Naive thymus-derived CD8-positive, alpha-beta T cell (primary cell): ENCODE data around the gene FAM83B. TPM values are rescaled to one million over a fixed set of nuclear protein-coding genes. Genes with fewer than 3 reads are reported as not detected.
"Not testable (repeated sequence)": the region's sequence is repeated elsewhere in the genome, so short reads cannot be mapped to it uniquely, and the experiment has no call there.

Experiments used
- ATAC-seq, 2 donors: fragments of 150-1000 bp; cut with Tn5 transposase in 1 of 2; sonication (Bioruptor Pico), chemical (Tn5 transposase) in 1 of 2; 1 replicate in 1 of 2; 2 replicates in 1 of 2; pipeline ENCODE4 v1.10.0; 2021; ENCODE audit warnings: mild to moderate bottlenecking in 2 of 2, moderate library complexity in 2 of 2
- POLR2A ChIA-PET: fragments of 350-600 bp; sonication (Branson Sonifier 250); formaldehyde crosslinking; loops from one replicate; lab custom pipeline; 2021; ENCODE audit warnings: antibody characterized with exemption; lab: Charles Lee
- DNase-seq, 10 donors: peaks; one replicate each; pipeline versions ENCODE4 v3.0.0 to v3.0.0-alpha.2; 2020 to 2022
- H3K27ac Mint-ChIP-seq, 10 donors: one replicate each; pipeline ENCODE4 v1.8.0; 2020 to 2022; ENCODE audit warnings: mild to moderate bottlenecking in 10 of 10, mixed read lengths in 10 of 10, moderate library complexity in 4 of 10, inconsistent platforms in 1 of 10
- H3K27me3 Mint-ChIP-seq, 5 donors: one replicate each; pipeline ENCODE4 v1.8.0; 2021 to 2022; ENCODE audit warnings: mixed read lengths in 5 of 5
- H3K36me3 Mint-ChIP-seq, 3 donors: one replicate each; pipeline ENCODE4 v1.8.0; 2020 to 2022; ENCODE audit warnings: mixed read lengths in 3 of 3, mild to moderate bottlenecking in 2 of 3, inconsistent platforms in 1 of 3
- H3K4me1 Mint-ChIP-seq, 4 donors: one replicate each; pipeline ENCODE4 v1.8.0; 2021 to 2022; ENCODE audit warnings: mixed read lengths in 4 of 4
- H3K4me3 Mint-ChIP-seq, 10 donors: one replicate each; pipeline ENCODE4 v1.8.0; 2020 to 2022; ENCODE audit warnings: mild to moderate bottlenecking in 10 of 10, mixed read lengths in 10 of 10, moderate library complexity in 6 of 10, inconsistent platforms in 1 of 10
- H3K9me3 Mint-ChIP-seq, 9 donors: one replicate each; pipeline ENCODE4 v1.8.0; 2020 to 2022; ENCODE audit warnings: mixed read lengths in 9 of 9, mild to moderate bottlenecking in 3 of 9, inconsistent platforms in 1 of 9, moderate library complexity in 1 of 9
- polyA plus RNA-seq, 3 donors: library from polyadenylated mRNA; unstranded; fragments of 300-500 nt; fragmentation: Illumina TruSeq; gene quantifications; one replicate each; pipeline ENCODE4 v1.2.3, GENCODE V29; 2021
- total RNA-seq, 8 experiments: library from RNA in 2 of 8; stranded (reverse) in 2 of 8; gene quantifications; one replicate each; pipeline ENCODE4 v1.2.3 and lab custom pipeline; 2021 to 2026

The FAM83B gene
- total and polyA plus RNA-seq, 5 experiments from 2014 or later, result not detected

DNA sequence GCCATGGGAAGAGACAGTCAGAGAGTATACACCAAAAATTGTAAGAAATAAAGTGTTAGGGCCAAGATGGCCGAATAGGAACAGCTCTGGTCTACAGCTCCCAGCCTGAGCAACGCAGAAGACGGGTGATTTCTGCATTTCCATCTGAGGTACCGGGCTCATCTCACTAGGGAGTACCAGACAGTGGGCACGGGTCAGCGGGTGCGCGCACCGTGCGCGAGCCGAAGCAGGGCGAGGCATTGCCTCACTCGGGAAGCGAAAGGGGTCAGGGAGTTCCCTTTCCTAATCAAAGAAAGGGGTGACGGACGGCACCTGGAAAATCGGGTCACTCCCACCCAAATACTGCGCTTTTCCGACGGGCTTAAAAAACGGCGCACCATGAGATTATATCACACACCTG lies 114.8 kb downstream of the FAM83B start:
- H3K4me1 Mint-ChIP-seq, H3K36me3 Mint-ChIP-seq, H3K9me3 Mint-ChIP-seq, H3K27ac Mint-ChIP-seq, H3K4me3 Mint-ChIP-seq, H3K27me3 Mint-ChIP-seq, DNase-seq, ATAC-seq, POLR2A ChIA-PET: not testable (repeated sequence)

DNA sequence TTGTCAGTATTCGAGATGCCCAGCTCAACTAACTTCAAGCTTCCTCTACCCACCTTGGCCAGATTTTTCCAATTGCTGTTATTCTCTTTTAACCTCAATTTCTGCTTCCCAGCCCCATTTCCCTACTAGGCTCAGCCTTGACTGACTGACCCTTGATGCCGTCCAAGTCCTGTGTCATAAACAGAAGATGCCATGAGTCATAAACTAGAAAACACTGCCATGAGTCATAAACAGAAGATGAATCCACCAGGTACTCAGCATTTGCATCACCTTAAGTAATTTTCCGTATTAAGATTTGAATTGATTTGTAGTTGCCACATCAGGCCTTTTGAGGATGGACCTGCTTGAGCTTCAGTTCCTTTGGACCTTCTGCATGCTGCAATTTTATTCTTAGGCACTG lies 123.8 kb downstream of the FAM83B start:
- H3K27ac Mint-ChIP-seq, result no peak overlapping the region
- H3K4me1 Mint-ChIP-seq, result no peaks in the 10 kb centered on the region
- H3K9me3 Mint-ChIP-seq, result peaks cover 0 to 12% (median 0%) of the 10 kb centered on the region in 9 donors
- DNase-seq (no peak), ATAC-seq (no peak)
- no peak overlapping the region for H3K4me3 Mint-ChIP-seq
- POLR2A ChIA-PET, result no interaction called here
- no peaks in the 10 kb centered on the region for H3K36me3 Mint-ChIP-seq
- H3K27me3 Mint-ChIP-seq, result no peaks in the 10 kb centered on the region

DNA sequence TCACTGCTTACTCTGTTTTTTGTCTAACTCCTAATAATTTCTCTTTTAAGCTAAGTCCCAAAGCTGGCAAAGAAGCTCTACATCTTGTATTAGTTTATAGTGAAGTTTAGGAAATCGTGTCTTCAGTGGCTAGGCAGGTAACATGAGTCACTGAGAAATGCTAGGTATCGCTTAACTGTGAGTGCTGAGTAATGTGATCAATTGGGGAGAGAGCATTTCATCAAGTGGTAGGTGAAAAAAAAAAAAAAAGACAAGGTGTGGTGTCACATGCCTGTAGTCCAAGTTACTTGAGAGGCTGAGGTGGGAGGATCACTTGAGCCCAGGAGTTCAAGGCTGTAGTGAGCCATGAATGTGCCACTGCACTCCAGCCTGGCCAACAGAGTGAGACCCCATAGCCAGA lies 125.3 kb downstream of the FAM83B start:
- no peak overlapping the region for H3K27ac Mint-ChIP-seq
- peaks cover 0 to 18% (median 0%) of the 10 kb centered on the region in 9 donors for H3K9me3 Mint-ChIP-seq
- H3K4me1 Mint-ChIP-seq, result no peaks in the 10 kb centered on the region
- ATAC-seq (no peak), DNase-seq (no peak)
- no peaks in the 10 kb centered on the region for H3K27me3 Mint-ChIP-seq
- POLR2A ChIA-PET, result no interaction called here
- no peaks in the 10 kb centered on the region for H3K36me3 Mint-ChIP-seq
- no peak overlapping the region for H3K4me3 Mint-ChIP-seq

DNA sequence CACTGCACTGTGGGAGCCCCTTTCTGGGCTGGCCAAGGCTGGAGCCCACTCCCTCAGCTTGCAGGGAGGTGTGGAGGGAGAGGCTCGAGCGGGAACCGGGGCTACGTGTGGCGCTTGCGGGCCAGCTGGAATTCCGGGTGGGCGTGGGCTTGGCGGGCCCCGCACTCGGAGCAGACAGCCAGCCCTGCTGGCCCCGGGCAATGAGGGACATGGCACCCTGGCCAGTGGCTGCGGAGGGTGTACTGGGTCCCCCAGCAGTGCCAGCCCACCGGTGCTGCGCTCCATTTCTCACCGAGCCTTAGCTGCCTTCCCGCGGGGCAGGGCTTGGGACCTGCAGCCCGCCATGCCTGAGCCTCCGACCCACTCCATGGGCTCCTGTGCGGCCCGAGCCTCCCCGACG lies 132.6 kb downstream of the FAM83B start:
- DNase-seq, H3K27me3 Mint-ChIP-seq, ATAC-seq, H3K4me1 Mint-ChIP-seq, H3K36me3 Mint-ChIP-seq, H3K27ac Mint-ChIP-seq, H3K4me3 Mint-ChIP-seq, POLR2A ChIA-PET: not testable (repeated sequence)
- H3K9me3 Mint-ChIP-seq, result peaks cover 2 to 25% (median 8%) of the 10 kb centered on the region in 9 donors

DNA sequence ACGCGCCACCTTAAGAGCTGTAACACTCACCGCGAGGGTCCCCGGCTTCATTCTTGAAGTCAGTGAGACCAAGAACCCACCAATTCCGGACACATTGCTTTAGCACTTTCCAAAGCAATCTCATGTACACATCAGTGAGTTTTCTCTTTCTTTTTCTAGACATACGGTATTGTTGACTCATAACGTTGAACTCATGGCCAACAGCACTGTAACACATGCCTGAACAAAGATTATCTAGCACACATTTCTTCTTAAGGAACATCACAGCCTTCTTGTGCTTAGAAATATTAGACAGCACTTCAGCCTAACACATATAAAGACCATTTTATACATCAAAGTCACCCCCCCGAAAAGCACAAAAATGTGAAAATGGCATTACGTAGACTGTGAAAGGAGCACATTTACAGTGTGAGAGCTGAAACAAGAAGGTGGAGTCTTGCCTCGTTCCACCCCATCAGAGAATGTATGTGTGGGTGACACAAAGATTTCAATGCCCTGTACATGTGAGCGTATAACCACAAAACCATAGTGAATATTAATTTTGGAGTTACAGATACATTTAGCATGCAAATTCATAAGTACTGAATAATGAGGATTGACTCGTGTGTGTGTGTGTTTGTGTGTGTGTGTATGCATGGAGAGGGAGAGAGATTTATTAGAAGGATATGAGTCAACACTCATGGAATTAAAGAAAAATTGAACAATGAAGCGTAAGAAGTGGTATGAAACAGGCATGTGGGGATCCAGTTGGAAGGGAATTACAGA lies 134.1 kb downstream of the FAM83B start:
- Mint-ChIP-seq H3K36me3 (no peaks in the 10 kb centered on the region), H3K4me3 (no peak overlapping the region), H3K4me1 (no peaks in the 10 kb centered on the region), H3K27me3 (no peaks in the 10 kb centered on the region), H3K9me3 (peaks cover 6 to 29% (median 18%) of the 10 kb centered on the region in 9 donors), H3K27ac (no peak overlapping the region)
- POLR2A ChIA-PET, result no interaction called here
- ATAC-seq (no peak), DNase-seq (no peak)

DNA sequence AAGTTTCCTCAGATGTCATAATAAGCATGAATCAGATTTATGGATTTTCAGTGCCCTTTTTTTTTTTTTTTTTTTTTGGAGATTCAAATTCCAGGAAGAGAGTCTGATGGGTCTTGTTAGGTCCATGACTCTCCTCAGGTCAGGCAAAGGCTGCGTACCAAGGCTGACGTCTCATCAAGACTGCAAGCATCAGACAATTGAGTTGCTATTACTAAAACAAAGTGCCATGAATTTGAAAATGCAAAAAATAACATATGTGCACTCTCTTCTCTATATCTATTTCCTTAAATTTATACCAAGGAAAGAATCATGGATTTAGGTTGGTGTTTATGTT lies 134.7 kb downstream of the FAM83B start:
- peaks cover 6 to 32% (median 21%) of the 10 kb centered on the region in 9 donors for H3K9me3 Mint-ChIP-seq
- H3K27ac Mint-ChIP-seq, result no peak overlapping the region
- POLR2A ChIA-PET, result no interaction called here
- no peaks in the 10 kb centered on the region for H3K36me3 Mint-ChIP-seq
- no peak for ATAC-seq
- no peak overlapping the region for H3K4me3 Mint-ChIP-seq
- no peaks in the 10 kb centered on the region for H3K4me1 Mint-ChIP-seq
- no peaks in the 10 kb centered on the region for H3K27me3 Mint-ChIP-seq
- no peak for DNase-seq

DNA sequence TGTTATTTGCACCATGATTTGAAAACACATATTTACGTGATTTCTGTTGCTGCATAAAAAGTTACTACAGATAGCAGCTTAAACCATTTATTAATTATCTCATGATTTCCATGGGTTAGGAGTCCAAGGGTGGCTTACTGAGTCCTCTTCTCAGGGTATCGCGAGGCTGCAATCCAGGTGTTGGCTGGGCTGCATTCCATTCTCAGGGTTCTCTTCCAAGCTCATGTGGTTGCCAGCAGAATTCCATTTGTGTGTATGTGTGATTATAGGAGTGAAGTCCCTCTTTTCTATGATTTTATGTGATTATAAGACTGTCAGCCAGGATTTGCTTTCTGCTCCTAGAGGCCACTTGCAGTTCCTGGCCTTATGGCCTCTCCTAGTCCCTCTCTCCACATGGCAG lies 135.1 kb downstream of the FAM83B start:
- no peak overlapping the region for H3K4me3 Mint-ChIP-seq
- H3K36me3 Mint-ChIP-seq, result no peaks in the 10 kb centered on the region
- ATAC-seq, result no peak
- H3K9me3 Mint-ChIP-seq, result peaks cover 6 to 37% (median 21%) of the 10 kb centered on the region in 9 donors
- no peak for DNase-seq
- POLR2A ChIA-PET, result no interaction called here
- H3K27me3 Mint-ChIP-seq, result no peaks in the 10 kb centered on the region
- H3K4me1 Mint-ChIP-seq, result no peaks in the 10 kb centered on the region
- no peak overlapping the region for H3K27ac Mint-ChIP-seq

DNA sequence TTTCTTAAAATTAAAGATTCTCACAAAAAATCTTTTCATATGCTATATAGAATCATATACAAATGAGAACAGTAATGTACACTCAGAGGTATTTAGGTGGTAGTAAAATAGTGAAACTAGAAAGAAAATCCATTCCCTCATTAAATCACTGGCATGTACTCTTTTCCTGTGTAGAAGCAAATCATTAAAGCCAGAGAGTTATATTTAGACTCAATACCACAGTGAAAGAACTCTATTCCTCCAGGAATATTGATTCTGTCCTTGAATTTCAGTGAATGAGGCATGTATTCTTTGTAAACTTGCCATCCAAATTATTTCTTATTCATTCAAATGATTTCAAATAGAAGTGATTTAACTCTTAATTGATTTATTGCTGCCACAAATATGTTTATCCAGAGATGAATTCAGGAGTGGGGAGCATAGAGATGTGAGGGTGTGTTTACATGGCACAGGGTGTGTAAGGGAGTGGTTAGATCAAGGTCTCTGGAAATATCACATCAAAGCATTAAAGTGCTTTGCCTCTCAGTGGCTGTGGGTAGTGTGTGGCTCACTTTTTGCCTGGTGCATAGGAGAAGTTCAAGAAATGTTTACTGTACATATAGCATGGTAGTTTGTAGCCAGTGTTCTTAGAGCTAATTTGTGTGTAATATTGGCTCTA lies 141.2 kb downstream of the FAM83B start:
- Mint-ChIP-seq H3K27ac (no peak overlapping the region), H3K9me3 (peaks cover under 1 to 36% (median 18%) of the 10 kb centered on the region in 9 donors), H3K4me3 (no peak overlapping the region), H3K27me3 (no peaks in the 10 kb centered on the region), H3K36me3 (no peaks in the 10 kb centered on the region), H3K4me1 (no peaks in the 10 kb centered on the region)
- POLR2A ChIA-PET, result no interaction called here
- ATAC-seq (no peak), DNase-seq (no peak)

DNA sequence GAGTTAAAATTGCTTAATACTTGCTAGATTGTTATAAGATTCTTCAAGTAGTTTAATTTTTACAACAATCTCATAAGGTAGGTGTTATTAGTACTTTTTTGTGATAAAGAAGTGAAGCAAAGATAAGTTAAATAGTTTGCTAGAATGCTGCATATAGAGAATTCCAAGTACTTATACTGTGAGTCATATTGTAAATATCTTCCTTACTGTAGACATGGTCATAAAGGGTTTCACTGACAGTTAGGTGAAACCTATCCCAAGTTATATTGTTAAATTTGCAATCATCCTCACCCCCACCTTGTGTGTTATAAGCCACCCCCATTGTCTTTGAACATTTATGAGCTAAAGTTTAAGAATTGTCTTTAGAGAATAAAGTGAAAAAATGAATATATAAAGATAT lies 142.0 kb downstream of the FAM83B start:
- no peak overlapping the region for H3K4me3 Mint-ChIP-seq
- no peak for ATAC-seq
- no peaks in the 10 kb centered on the region for H3K4me1 Mint-ChIP-seq
- H3K36me3 Mint-ChIP-seq, result no peaks in the 10 kb centered on the region
- no peak overlapping the region for H3K27ac Mint-ChIP-seq
- peaks cover 0 to 36% (median 19%) of the 10 kb centered on the region in 9 donors for H3K9me3 Mint-ChIP-seq
- DNase-seq, result no peak
- POLR2A ChIA-PET, result no interaction called here
- H3K27me3 Mint-ChIP-seq, result no peaks in the 10 kb centered on the region

DNA sequence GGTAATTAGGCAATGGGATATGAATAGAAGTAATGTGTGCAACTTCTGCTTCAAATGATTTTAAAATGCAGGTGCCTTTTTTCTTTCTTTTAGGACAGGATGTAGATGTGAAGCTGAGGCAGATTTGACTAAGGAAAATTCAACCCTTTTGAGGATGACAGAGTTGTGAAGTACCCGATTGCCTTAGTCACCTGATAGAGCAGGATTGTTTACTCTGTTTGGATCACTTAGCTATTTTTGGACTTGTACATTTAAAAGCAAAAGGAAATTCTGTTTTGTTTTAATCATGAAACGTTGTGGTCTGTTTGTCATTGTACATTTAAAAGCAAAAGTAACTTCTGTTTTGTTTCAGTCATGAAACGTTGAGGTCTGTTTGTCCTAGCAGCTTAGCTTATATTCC lies 143.4 kb downstream of the FAM83B start:
- no peak overlapping the region for H3K4me3 Mint-ChIP-seq
- no peaks in the 10 kb centered on the region for H3K4me1 Mint-ChIP-seq
- peaks cover 0 to 29% (median 14%) of the 10 kb centered on the region in 9 donors for H3K9me3 Mint-ChIP-seq
- ATAC-seq, result no peak
- no peak overlapping the region for H3K27ac Mint-ChIP-seq
- no peaks in the 10 kb centered on the region for H3K27me3 Mint-ChIP-seq
- DNase-seq, result no peak
- H3K36me3 Mint-ChIP-seq, result no peaks in the 10 kb centered on the region
- POLR2A ChIA-PET, result no interaction called here
